Measurements from ENCODE around the gene PITPNB.

PITPNB gene

GRCh38 chr22:27892064-27892463 is 27.0 kb downstream of the PITPNB start:
- DNase-seq (ENCODE audit: low read depth) = no peak
- no peak overlapping the region for H3K4me3 ChIP-seq (ENCODE audit: low read length)
- TF ChIP-seq, protein P1, sequence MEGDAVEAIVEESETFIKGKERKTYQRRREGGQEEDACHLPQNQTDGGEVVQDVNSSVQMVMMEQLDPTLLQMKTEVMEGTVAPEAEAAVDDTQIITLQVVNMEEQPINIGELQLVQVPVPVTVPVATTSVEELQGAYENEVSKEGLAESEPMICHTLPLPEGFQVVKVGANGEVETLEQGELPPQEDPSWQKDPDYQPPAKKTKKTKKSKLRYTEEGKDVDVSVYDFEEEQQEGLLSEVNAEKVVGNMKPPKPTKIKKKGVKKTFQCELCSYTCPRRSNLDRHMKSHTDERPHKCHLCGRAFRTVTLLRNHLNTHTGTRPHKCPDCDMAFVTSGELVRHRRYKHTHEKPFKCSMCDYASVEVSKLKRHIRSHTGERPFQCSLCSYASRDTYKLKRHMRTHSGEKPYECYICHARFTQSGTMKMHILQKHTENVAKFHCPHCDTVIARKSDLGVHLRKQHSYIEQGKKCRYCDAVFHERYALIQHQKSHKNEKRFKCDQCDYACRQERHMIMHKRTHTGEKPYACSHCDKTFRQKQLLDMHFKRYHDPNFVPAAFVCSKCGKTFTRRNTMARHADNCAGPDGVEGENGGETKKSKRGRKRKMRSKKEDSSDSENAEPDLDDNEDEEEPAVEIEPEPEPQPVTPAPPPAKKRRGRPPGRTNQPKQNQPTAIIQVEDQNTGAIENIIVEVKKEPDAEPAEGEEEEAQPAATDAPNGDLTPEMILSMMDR (IDR thresholded peaks at IDR 0.05; ENCODE audit: insufficient read depth, low read depth, low read length, missing control alignments) = no peak

- H3K4me3 ChIP-seq (ENCODE audit: low read length) = no peak overlapping the region
- TF ChIP-seq, protein P1 (IDR thresholded peaks at IDR 0.05; ENCODE audit: insufficient read depth, low read depth, low read length, missing control alignments) = no peak
Measured at GRCh38 chr22:27888310-27888709, 30.7 kb downstream of the PITPNB start.

GRCh38 chr22:27886843-27887151 is 32.3 kb downstream of the PITPNB start:
- H3K4me3 ChIP-seq (ENCODE audit: low read length) = no peak overlapping the region
- no peak for DNase-seq (ENCODE audit: low read depth)
- TF ChIP-seq, protein P1 (IDR thresholded peaks at IDR 0.05; ENCODE audit: insufficient read depth, low read depth, low read length, missing control alignments) = no peak

More at GRCh38 chr22:27888310-27888709, 30.7 kb downstream of the PITPNB start:
- DNase-seq (ENCODE audit: low read depth) = no peak

- H3K4me3 ChIP-seq (ENCODE audit: low read length) = no peak overlapping the region
Measured at GRCh38 chr22:27885977-27886842, 32.8 kb downstream of the PITPNB start.

DNA sequence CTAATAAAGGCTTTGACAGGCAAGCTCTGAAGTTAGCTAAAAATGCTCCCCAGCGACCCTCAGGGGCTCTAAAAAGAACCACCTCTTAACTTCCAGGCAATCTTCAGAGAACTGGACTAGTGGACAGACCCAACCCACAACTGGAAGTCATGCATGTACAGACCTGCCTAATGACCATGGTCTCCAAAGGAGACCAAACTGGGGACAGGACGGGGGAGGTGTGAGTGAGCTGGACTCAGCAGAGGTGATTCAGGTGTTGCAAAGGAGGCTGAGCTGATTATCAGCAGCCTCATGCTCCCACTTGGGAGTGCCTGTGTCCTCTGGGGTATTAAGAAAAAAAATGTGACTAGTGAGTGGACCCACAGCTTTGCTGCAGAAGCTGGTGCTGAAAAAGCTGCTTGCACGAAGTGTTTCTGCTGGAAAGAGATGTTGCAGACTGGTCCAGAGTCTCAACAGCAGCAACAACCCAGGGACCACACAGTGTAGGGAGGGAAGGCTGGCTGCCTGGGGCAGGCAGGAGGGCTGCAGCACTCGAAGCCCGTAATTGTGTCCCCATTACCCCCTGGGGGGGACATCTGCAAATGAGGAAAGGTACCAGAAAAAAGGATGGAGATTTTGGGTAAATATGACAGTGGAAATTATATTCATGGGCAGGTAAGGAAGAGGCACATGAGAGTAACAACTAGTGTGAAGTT is 35.3 kb downstream of the PITPNB start:
- no peak overlapping the region for H3K4me3 ChIP-seq (ENCODE audit: low read length)
- TF ChIP-seq, protein P1 (IDR thresholded peaks at IDR 0.05; ENCODE audit: insufficient read depth, low read depth, low read length, missing control alignments) = no peak
- peak; percentile 34 for DNase-seq (ENCODE audit: low read depth)

More at GRCh38 chr22:27885977-27886842, 32.8 kb downstream of the PITPNB start:
- peak; percentile 72 for DNase-seq (ENCODE audit: low read depth)
- TF ChIP-seq, protein P1 (IDR thresholded peaks at IDR 0.05; ENCODE audit: insufficient read depth, low read depth, low read length, missing control alignments) = peak; percentile 82

- TF ChIP-seq, protein P1 (IDR thresholded peaks at IDR 0.05; ENCODE audit: insufficient read depth, low read depth, low read length, missing control alignments) = no peak
- H3K4me3 ChIP-seq (ENCODE audit: low read length) = no peak overlapping the region
- no peak for DNase-seq (ENCODE audit: low read depth)
Measured at GRCh38 chr22:27882507-27883290, 36.4 kb downstream of the PITPNB start.

Data from epithelial cell of esophagus (primary cell).